Left lung (tissue), 10 donors: ENCODE data around the gene DLGAP1. TPM values are rescaled to one million over a fixed set of nuclear protein-coding genes. Genes with fewer than 3 reads are reported as not detected.
A peak's percentile ranks its signal among the peaks of the same experiment; 100 is the strongest.

Source experiments
- ATAC-seq: fragments of 200-7000 bp; cut with Tn5 transposase; one replicate; pipeline ENCODE4 v1.9.1; 2020; ENCODE audit warnings: moderate library complexity
- DNase-seq, 4 donors: peaks; one replicate each; pipeline ENCODE4 v3.0.0-alpha.2; 2013 to 2020
- H3K27ac ChIP-seq, 2 donors: fragments of 200-600 bp; sonication (generic) in 1 of 2; one replicate each; pipeline versions ENCODE4 v1.5.0 to v1.8.0; 2020 to 2021
- H3K27me3 ChIP-seq, 2 donors: fragments of 200-600 bp; sonication (generic) in 1 of 2; one replicate each; pipeline versions ENCODE4 v1.5.0 to v1.8.0; 2020 to 2021
- H3K36me3 ChIP-seq, 2 donors: fragments of 200-600 bp; sonication (generic) in 1 of 2; one replicate each; pipeline versions ENCODE4 v1.5.0 to v1.8.0; 2020 to 2021
- H3K4me1 ChIP-seq, 2 donors: fragments of 200-600 bp; one replicate each; pipeline ENCODE4 v1.8.0; 2021
- H3K4me3 ChIP-seq, 2 donors: fragments of 200-600 bp; sonication (generic) in 1 of 2; one replicate each; pipeline versions ENCODE4 v1.5.0 to v1.8.0; 2020 to 2021; ENCODE audit warnings: mild to moderate bottlenecking in 1 of 2
- H3K9me3 ChIP-seq, 2 donors: fragments of 200-600 bp; sonication (generic) in 1 of 2; one replicate each; pipeline versions ENCODE4 v1.5.0 to v1.8.0; 2020 to 2021
- intact Hi-C, 2 donors: fragments of 100-400 bp; cut with DNase I; formaldehyde crosslinking; loops; one replicate each; pipeline versions ENCODE4 v1.11.2 to v1.14.2; 2022
- polyA plus RNA-seq, 6 donors: library from polyadenylated mRNA; unstranded; fragments of 120-200 nt; gene quantifications; one replicate each; pipeline ENCODE4 v1.2.1, GENCODE V29; 2013; ENCODE audit not compliant: insufficient read length in 6 of 6
- total RNA-seq, 2 donors: library from RNA; stranded (reverse); fragmentation: NEBNext Ultra II Directional; extraction: Animal tissue kit (Norgen Biotek cat#: 25700); gene quantifications; one replicate each; pipeline ENCODE4 v1.2.1, GENCODE V29; 2021
- TF ChIP-seq, protein P1 (sequence below), 2 donors: fragments of 200-600 bp; sonication (generic) in 1 of 2; IDR thresholded peaks; one replicate each; pipeline versions ENCODE4 v1.5.0 to v1.8.0; 2021; ENCODE audit warnings: antibody characterized with exemption in 2 of 2
- donor health status: DM: no; HTN: yes; CAD: no.
- donor health status: DM: no; HTN: no; CAD: no.

DLGAP1 gene
- total and polyA plus RNA-seq, 8 donors = 1.6 to 4.0 (median 2.1) TPM

DNA sequence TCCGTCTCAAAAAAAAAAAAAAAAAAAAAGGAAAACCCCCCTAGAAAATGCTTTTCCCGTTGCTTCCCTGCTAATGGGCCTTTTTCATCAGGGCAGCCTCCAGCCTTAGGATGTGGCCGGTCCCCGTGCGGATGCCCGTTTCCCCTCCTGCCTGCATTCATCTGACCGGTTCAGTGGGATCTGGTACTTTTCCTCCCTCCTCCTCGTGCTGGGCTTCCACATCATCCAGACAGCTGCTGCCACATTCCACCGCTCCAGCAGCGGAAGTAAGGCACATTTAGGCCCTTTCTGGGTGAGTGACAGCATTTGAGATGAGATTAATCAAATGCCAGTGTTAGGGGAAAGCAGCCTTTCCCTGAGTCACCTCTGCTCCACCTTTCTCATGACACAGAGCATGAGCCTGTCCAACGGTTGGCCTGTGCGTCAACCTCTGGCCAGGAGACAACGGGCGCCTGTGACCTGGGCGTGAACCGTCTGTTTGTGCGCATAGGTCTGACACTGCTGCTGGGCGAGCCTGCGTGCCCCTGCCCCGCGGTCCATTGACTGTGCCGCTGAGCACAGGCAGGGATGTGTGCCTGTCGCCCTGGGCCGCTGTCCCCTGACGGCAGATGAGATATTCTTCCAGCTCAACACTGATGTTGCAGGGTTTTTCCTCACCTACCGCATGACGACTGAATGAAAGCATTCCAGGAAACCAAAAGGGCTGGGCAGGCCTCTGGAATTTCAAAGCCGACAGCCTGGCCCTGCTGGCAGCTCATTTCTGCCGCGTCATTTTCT, 831.1 kb downstream of the DLGAP1 start:
- Histone ChIP-seq H3K4me1 (peaks cover 23 to 28% of the 10 kb centered on the region in 2 donors), H3K27me3 (no peaks in the 10 kb centered on the region), H3K36me3 (no peaks in the 10 kb centered on the region), H3K9me3 (no peaks in the 10 kb centered on the region), H3K4me3 (no peak overlapping the region), H3K27ac (peak overlapping the region; percentile 85 to 90)
- peak; percentile 34 to 86 (median 68) for DNase-seq
- intact Hi-C loops = no loop called here
- ATAC-seq = peak; percentile 81
- TF ChIP-seq, protein P1, sequence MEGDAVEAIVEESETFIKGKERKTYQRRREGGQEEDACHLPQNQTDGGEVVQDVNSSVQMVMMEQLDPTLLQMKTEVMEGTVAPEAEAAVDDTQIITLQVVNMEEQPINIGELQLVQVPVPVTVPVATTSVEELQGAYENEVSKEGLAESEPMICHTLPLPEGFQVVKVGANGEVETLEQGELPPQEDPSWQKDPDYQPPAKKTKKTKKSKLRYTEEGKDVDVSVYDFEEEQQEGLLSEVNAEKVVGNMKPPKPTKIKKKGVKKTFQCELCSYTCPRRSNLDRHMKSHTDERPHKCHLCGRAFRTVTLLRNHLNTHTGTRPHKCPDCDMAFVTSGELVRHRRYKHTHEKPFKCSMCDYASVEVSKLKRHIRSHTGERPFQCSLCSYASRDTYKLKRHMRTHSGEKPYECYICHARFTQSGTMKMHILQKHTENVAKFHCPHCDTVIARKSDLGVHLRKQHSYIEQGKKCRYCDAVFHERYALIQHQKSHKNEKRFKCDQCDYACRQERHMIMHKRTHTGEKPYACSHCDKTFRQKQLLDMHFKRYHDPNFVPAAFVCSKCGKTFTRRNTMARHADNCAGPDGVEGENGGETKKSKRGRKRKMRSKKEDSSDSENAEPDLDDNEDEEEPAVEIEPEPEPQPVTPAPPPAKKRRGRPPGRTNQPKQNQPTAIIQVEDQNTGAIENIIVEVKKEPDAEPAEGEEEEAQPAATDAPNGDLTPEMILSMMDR (IDR thresholded peaks at IDR 0.05) = no peak

DNA sequence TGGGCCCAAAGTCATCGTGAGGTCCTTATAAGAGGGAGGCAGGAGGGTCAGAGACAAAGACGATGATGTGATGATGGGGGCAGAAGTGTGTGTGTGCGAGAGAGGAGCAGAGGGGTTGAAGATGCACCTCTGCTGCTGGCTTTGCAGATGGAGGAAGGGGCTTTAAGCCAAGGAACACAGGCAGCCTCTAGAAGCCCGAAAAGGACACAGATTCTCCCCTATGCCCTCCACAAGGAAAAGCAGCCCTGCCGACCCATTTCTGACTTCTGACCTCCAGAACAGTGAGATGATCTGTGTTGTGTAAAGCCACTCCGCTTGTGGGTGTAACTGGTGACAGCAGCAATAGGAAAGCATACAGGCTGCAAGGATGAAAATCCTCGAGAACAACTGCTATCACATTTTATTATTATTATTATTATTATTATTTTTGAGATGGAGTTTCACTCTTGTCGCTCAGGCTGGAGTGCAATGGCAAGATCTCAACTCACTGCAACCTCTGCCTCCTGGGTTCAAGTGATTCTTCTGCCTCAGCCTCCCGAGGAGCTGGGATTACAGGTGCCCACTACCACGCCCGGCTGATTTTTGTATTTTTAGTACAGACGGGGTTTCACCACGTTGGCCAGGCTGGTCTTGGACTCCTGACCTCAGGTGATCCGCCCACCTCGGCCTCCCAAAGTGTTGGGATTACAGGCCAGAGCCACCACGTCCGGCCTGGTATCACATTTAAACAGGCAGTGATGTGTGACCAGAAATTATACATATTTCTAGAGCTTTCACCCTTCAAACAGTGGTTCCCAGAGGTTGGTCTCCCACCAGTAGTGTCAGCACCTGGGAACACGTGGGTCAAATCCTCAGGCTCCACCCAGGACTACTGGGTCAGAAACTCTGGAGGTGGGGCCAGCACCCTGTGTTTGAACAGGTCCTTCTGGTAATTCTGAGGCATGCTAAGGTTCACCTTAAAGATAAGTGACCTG, 834.7 kb downstream of the DLGAP1 start:
- Histone ChIP-seq H3K36me3 (no peaks in the 10 kb centered on the region), H3K27me3 (no peaks in the 10 kb centered on the region), H3K4me3 (no peak overlapping the region), H3K9me3 (no peaks in the 10 kb centered on the region), H3K4me1 (peaks cover 21 to 26% of the 10 kb centered on the region in 2 donors), H3K27ac (no peak overlapping the region)
- DNase-seq (no peak), ATAC-seq (no peak)
- TF ChIP-seq, protein P1 (IDR thresholded peaks at IDR 0.05) = no peak
- intact Hi-C loops = no loop called here

DNA sequence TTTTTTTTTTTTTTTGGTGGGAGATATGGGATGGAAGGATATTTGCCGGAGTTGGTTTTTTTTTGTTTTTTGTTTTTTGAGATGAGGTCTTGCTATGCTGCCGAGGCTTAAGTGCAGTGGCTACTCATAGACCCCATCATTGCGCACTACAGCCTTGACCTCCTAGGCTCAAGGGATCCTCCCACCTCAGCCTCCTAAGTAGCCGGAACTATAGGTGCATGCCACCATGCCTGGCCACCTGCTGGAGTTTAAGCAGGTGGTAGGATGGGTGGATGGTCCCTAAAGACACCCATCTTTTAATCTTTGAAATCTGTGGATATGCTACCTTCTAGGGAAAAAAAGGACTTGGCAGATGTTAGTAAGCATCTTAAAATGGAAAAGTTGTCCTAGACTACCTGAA, 835.4 kb downstream of the DLGAP1 start:
- no peak for DNase-seq
- intact Hi-C loops = no loop called here
- H3K27ac ChIP-seq = no peak overlapping the region
- H3K27me3 ChIP-seq = no peaks in the 10 kb centered on the region
- H3K36me3 ChIP-seq = no peaks in the 10 kb centered on the region
- peaks cover 14 to 22% of the 10 kb centered on the region in 2 donors for H3K4me1 ChIP-seq
- H3K4me3 ChIP-seq = no peak overlapping the region
- no peaks in the 10 kb centered on the region for H3K9me3 ChIP-seq
- ATAC-seq = no peak
- TF ChIP-seq, protein P1 (IDR thresholded peaks at IDR 0.05) = no peak

DNA sequence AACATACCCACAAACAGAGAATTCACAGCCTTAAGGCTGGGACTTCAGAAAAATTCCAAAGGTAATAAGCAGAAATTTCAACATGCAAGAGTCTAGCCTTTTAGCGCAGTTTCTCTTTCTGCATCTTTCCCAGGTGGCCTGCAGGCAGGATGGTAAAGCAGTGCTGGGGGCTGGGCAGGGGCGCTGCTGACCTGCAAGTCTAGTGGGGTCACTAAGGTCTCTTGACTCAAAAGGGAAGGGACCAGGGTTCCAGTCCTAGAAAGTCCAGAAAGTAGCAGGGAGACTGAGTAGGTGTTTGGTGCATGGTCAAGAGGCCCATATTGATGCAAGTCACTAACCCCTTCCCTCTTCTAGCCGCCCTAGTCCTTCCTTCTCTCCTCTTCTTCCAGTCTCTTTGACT, 835.9 kb downstream of the DLGAP1 start:
- no peak for DNase-seq
- intact Hi-C loops = no loop called here

More for the DNA sequence above, 835.9 kb downstream of the DLGAP1 start:
- Histone ChIP-seq H3K27ac (no peak overlapping the region), H3K27me3 (no peaks in the 10 kb centered on the region), H3K36me3 (no peaks in the 10 kb centered on the region), H3K4me1 (peaks cover 9 to 17% of the 10 kb centered on the region in 2 donors), H3K4me3 (no peak overlapping the region), H3K9me3 (no peaks in the 10 kb centered on the region)
- TF ChIP-seq, protein P1 (IDR thresholded peaks at IDR 0.05) = no peak
- ATAC-seq = no peak
